Endothelial cell (in vitro differentiated cells): Measurements from ENCODE around the gene RNF144A. TPM values are rescaled to one million over a fixed set of nuclear protein-coding genes. Genes with fewer than 3 reads are reported as not detected.
"Not testable (repeated sequence)": the region's sequence is repeated elsewhere in the genome, so short reads cannot be mapped to it uniquely, and the experiment has no call there.

Experiments
- DNase-seq: peaks from one replicate; pipeline ENCODE4 v3.0.0; 2021; ENCODE audit warnings: low spot score
- H3K27ac Mint-ChIP-seq: one replicate; pipeline ENCODE4 v1.8.0; 2021; ENCODE audit warnings: mixed read lengths, inconsistent platforms; ENCODE audit not compliant: unreplicated experiment
- H3K27me3 Mint-ChIP-seq: one replicate; pipeline ENCODE4 v1.8.0; 2021; ENCODE audit warnings: mild to moderate bottlenecking, moderate library complexity, mixed read lengths, inconsistent platforms; ENCODE audit not compliant: unreplicated experiment
- H3K36me3 Mint-ChIP-seq: one replicate; pipeline ENCODE4 v1.8.0; 2021; ENCODE audit warnings: mild to moderate bottlenecking, low read depth, mixed read lengths, inconsistent platforms; ENCODE audit not compliant: unreplicated experiment
- H3K4me1 Mint-ChIP-seq: one replicate; pipeline ENCODE4 v1.8.0; 2021; ENCODE audit warnings: mild to moderate bottlenecking, mixed read lengths, inconsistent platforms; ENCODE audit not compliant: unreplicated experiment
- H3K4me3 Mint-ChIP-seq: one replicate; pipeline ENCODE4 v1.8.0; 2021; ENCODE audit warnings: mild to moderate bottlenecking, mixed read lengths, inconsistent platforms; ENCODE audit not compliant: unreplicated experiment
- H3K9me3 Mint-ChIP-seq: one replicate; pipeline ENCODE4 v1.8.0; 2021; ENCODE audit warnings: mixed read lengths, inconsistent platforms; ENCODE audit not compliant: unreplicated experiment
- total RNA-seq: library from RNA; stranded (reverse); fragmentation: NEBNext Ultra II Directional; extraction: Animal tissue kit (Norgen Biotek cat#: 25700); gene quantifications from one replicate; pipeline ENCODE4 v1.2.1, GENCODE V29; 2021; ENCODE audit not compliant: unreplicated experiment
- TF ChIP-seq, protein P1 (sequence below): fragments of 200-600 bp; sonication (generic); IDR thresholded peaks from one replicate; pipeline ENCODE4 v1.5.0; 2021; ENCODE audit warnings: antibody characterized with exemption; ENCODE audit not compliant: unreplicated experiment

RNF144A gene
- total RNA-seq, 1 donor from 2014 or later = 81.3 TPM

DNA sequence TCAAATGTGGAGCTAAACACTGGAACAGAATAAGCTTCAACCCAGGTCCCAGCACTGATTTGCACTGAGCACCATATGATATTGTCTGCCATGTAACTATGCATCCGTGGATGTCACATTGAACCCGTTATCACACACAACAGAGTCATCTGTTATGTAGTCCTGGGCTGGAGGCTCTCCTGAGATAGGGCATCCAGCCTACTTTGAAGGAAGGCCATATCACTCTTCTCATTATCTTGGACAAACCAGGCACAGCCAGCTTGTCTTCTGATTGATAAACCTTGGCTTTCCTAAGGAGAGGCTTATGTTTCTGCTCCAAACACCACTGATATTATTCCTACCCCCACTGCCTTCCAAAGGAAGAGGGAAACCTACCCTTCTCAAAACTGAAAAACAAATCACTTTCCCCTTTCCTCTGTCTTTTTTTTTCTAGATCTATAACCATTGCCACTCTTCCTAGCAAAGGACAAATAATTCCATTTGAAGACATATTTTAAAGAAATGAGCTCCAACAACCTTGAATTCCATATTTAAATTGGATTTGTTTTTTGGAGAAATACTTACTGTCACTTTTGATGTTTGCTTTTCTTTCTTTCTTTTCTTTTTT is 23.2 kb upstream of the RNF144A start:
- Mint-ChIP-seq H3K27me3 (peaks cover 1% of the 10 kb centered on the region), H3K9me3 (no peaks in the 10 kb centered on the region), H3K36me3 (no peaks in the 10 kb centered on the region), H3K4me3 (no peak overlapping the region), H3K4me1 (no peaks in the 10 kb centered on the region), H3K27ac (no peak overlapping the region)
- no peak for DNase-seq
- TF ChIP-seq, protein P1, sequence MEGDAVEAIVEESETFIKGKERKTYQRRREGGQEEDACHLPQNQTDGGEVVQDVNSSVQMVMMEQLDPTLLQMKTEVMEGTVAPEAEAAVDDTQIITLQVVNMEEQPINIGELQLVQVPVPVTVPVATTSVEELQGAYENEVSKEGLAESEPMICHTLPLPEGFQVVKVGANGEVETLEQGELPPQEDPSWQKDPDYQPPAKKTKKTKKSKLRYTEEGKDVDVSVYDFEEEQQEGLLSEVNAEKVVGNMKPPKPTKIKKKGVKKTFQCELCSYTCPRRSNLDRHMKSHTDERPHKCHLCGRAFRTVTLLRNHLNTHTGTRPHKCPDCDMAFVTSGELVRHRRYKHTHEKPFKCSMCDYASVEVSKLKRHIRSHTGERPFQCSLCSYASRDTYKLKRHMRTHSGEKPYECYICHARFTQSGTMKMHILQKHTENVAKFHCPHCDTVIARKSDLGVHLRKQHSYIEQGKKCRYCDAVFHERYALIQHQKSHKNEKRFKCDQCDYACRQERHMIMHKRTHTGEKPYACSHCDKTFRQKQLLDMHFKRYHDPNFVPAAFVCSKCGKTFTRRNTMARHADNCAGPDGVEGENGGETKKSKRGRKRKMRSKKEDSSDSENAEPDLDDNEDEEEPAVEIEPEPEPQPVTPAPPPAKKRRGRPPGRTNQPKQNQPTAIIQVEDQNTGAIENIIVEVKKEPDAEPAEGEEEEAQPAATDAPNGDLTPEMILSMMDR = no peak

DNA sequence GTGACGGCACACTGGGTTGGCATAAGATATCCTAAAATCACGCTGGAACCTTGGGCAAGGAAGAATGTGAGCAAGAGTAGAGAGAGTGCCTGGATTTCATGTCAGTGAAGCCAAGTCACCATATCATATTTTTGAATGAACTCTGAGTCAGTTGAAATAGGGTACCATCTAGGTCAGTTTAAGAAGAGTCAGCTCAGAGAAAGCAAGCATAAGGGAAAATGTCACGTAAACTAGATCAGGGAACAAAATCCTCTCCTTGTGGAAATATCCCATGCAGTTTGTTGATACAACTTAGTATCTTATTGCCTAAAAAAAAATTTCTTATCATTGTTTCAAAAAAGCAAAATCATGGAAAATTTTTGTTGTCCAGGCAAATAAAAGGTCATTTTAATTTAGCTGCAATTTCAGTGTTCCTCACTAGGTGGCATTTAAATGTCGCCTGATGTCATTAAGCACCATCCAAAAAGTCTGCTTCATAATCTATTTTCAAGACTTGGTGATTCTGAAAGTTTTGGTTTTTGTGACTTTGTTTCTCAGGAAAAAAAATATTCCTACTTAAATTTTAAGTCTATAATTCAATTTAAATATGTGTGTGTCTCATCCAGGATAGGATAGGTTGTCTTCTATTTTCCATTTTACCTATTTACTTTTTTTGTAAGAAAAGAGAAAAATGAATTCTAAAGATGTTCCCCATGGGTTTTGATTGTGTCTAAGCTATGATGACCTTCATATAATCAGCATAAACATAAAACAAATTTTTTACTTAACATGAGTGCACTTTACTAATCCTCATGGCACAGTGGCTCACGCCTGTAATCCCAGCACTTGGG is 20.1 kb upstream of the RNF144A start:
- Mint-ChIP-seq H3K4me1 (no peaks in the 10 kb centered on the region), H3K27ac (no peak overlapping the region), H3K4me3 (no peak overlapping the region), H3K9me3 (no peaks in the 10 kb centered on the region), H3K36me3 (no peaks in the 10 kb centered on the region), H3K27me3 (peaks cover 1% of the 10 kb centered on the region)
- TF ChIP-seq, protein P1 = peak; percentile 72
- DNase-seq = no peak

DNA sequence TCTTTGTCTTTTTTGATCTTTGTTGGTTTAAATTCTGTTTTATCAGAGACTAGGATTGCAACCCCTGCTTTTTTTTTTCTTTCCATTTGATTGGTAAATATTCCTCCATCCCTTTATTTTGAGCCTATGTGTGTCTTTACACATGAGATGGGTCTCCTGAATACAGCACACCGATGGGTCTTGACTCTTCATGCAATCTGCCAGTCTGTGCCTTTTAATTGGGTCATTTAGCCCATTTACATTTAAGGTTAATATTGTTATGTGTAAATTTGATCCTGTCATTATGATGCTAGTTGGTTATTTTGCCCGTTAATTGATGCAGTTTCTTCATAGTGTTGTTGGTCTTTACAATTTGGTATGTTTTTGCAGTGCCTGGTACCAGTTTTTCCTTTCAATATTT is 14.6 kb upstream of the RNF144A start:
- not testable (repeated sequence) for H3K36me3 Mint-ChIP-seq, DNase-seq, H3K4me3 Mint-ChIP-seq, H3K27me3 Mint-ChIP-seq, H3K9me3 Mint-ChIP-seq, H3K4me1 Mint-ChIP-seq, H3K27ac Mint-ChIP-seq

DNA sequence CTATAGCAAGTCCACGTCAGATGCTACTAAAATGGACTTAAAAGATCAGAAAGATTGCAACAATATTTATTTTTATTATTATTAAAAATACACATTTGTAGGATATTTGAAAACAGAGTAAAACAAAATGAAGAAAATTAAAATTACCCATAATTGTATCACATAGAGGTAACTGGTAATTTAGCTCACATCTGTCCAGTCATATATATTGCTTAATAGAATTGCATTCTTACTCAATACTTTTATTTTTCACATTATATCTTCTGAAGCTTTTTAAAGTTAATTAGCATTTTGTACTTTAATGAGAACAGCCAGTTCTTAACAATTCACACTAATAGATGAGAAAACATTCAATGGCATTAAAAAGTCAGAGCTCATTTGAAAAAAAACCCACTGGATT is 11.5 kb upstream of the RNF144A start:
- Mint-ChIP-seq H3K4me3 (no peak overlapping the region), H3K27me3 (peaks cover 1% of the 10 kb centered on the region), H3K36me3 (no peaks in the 10 kb centered on the region), H3K9me3 (no peaks in the 10 kb centered on the region), H3K27ac (no peak overlapping the region), H3K4me1 (no peaks in the 10 kb centered on the region)
- TF ChIP-seq, protein P1 = no peak
- no peak for DNase-seq

DNA sequence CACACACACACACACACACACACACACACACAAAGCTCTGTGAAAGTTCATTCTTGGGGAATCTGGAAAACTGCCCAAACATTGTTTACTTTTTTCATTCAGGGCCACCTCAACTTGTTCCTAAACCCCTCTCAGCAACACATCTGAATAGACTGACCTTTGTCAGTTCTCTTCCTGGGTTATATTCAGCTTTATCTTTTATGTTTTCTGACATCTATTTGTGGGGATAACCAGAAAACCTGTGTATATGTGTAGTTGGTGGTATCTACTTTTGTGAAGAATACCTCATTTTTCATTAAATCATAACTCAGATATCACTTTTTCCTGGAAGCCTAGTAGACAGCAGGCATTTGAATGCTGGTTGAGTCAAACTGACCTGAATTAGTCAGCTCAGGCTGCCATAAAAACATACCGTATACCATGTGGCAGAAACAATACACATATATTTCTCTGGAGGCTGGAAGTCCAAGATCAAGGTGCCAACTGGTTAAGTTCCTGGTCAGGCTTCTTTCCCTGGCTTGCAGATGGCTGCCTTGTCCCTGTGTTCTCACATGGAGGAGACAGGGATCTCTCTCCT is 11.0 kb upstream of the RNF144A start:
- no peaks in the 10 kb centered on the region for H3K9me3 Mint-ChIP-seq
- no peaks in the 10 kb centered on the region for H3K36me3 Mint-ChIP-seq
- H3K4me1 Mint-ChIP-seq = no peaks in the 10 kb centered on the region
- TF ChIP-seq, protein P1 = no peak
- no peak for DNase-seq
- H3K27ac Mint-ChIP-seq = no peak overlapping the region
- H3K27me3 Mint-ChIP-seq = peaks cover 1% of the 10 kb centered on the region
- H3K4me3 Mint-ChIP-seq = no peak overlapping the region
